A549 (cell line): ENCODE measurements around the gene DAZAP1.

ENCODE experiments used
- CTCF ChIP-seq: fragments of >200 bp; sonication (Bioruptor Twin); formaldehyde crosslinking; IDR thresholded peaks from 3 replicates; pipeline ENCODE4 v1.5.1; 2016
- ELK1 ChIP-seq: fragments of 150-350 bp; IDR thresholded peaks from 2 replicates; pipeline ENCODE4 v1.6.1; 2014; ENCODE audit warnings: low read depth, mild to moderate bottlenecking, low read length
- EP300 ChIP-seq, 2 experiments: fragments of >200 bp; sonication (Bioruptor Twin); formaldehyde crosslinking; IDR thresholded peaks; 2 replicates in 1 of 2; 3 replicates in 1 of 2; pipeline ENCODE4 v1.6.1; 2016 to 2017
- HMGXB4 ChIP-seq: fragments of 250-450 bp; sonication (Bioruptor Pico); IDR thresholded peaks from 2 replicates; pipeline ENCODE4 v1.5.0; 2021; ENCODE audit warnings: mild to moderate bottlenecking, moderate library complexity, borderline replicate concordance
- HOXB5 ChIP-seq: fragments of 250-450 bp; sonication (Bioruptor Pico); IDR thresholded peaks from 2 replicates; pipeline ENCODE4 v1.5.0; 2020; ENCODE audit warnings: mild to moderate bottlenecking, moderate library complexity
- MAX ChIP-seq: IDR thresholded peaks from 2 replicates; pipeline ENCODE4 v1.6.1; 2012
- MYC ChIP-seq: IDR thresholded peaks from 2 replicates; pipeline ENCODE4 v1.6.1; 2012; ENCODE audit warnings: mild to moderate bottlenecking, inconsistent platforms, low read length, improper control_type of control experiment, borderline replicate concordance
- NR3C1 ChIP-seq: fragments of >200 bp; sonication (Bioruptor Twin); formaldehyde crosslinking; IDR thresholded peaks from 3 replicates; pipeline ENCODE4 v1.6.1; 2017
- PHF8 ChIP-seq: fragments of 200-600 bp; sonication (generic); IDR thresholded peaks from 2 replicates; pipeline ENCODE4 v1.6.1; 2016; ENCODE audit warnings: low read depth, mild to moderate bottlenecking, antibody characterized with exemption, moderate library complexity, borderline replicate concordance
- POLR2A ChIP-seq: IDR thresholded peaks from 2 replicates; pipeline ENCODE4 v1.6.1; 2012; ENCODE audit warnings: mild to moderate bottlenecking, low read length
- REST ChIP-seq: fragments of 200-600 bp; sonication (generic); IDR thresholded peaks from 2 replicates; pipeline ENCODE4 v1.6.1; 2016; ENCODE audit warnings: antibody characterized with exemption, mild to moderate bottlenecking, moderate library complexity

GRCh38 chr19:1386945-1387683 lies 20.3 kb upstream of the DAZAP1 start:
- TF ChIP-seq POLR2A (no peak), REST (no peak), CTCF (no peak), MYC (no peak), HMGXB4 (no peak), NR3C1 (no peak), PHF8 (no peak), MAX (no peak), HOXB5 (no peak), ELK1 (no peak), EP300 (IDR thresholded peaks at IDR 0.05) (no peak)
